A673 (cell line): Measurements from ENCODE around the gene HERC3. TPM values are rescaled to one million over a fixed set of nuclear protein-coding genes. Genes with fewer than 3 reads are reported as not detected.

Source experiments
- BruUV-seq: library from RNA; stranded (reverse); fragments of 400-500 nt; replicated peaks from 2 replicates; lab custom pipeline; 2021; lab: Mats Ljungman, UMichigan
- CTCF ChIA-PET: fragments of 300-600 bp; sonication (Branson Sonifier 250); formaldehyde crosslinking; loops from one replicate; lab custom pipeline; 2022; ENCODE audit warnings: antibody characterized with exemption; lab: Charles Lee
- POLR2A ChIA-PET: fragments of 300-600 bp; sonication (Branson Sonifier 250); formaldehyde crosslinking; loops from one replicate; lab custom pipeline; 2022; ENCODE audit warnings: antibody characterized with exemption; ENCODE audit not compliant: low non-redundant PET; lab: Charles Lee
- DNase-seq: peaks from one replicate; pipeline ENCODE4 v3.0.0-alpha.2; 2015; ENCODE audit warnings: low spot score
- H3K27ac ChIP-seq: fragments of 200-600 bp; sonication (generic); 2 replicates; pipeline ENCODE4 v1.5.1; 2016; ENCODE audit warnings: mixed run types, low read depth, mild to moderate bottlenecking, mixed read lengths, antibody characterized with exemption, low read length; ENCODE audit not compliant: poor library complexity, severe bottlenecking
- H3K27me3 ChIP-seq: fragments of 200-600 bp; sonication (generic); replicated peaks from 2 replicates; pipeline ENCODE4 v1.6.1; 2017; ENCODE audit warnings: mixed run types, low read depth, mild to moderate bottlenecking, mixed read lengths, antibody characterized with exemption, low read length; ENCODE audit not compliant: insufficient read depth, poor library complexity
- H3K36me3 ChIP-seq: fragments of 200-600 bp; sonication (generic); 2 replicates; pipeline ENCODE4 v1.6.1; 2016; ENCODE audit warnings: mixed run types, mild to moderate bottlenecking, mixed read lengths, antibody characterized with exemption, low read length; ENCODE audit not compliant: insufficient read depth, poor library complexity, severe bottlenecking
- H3K4me1 ChIP-seq: fragments of 200-600 bp; sonication (generic); 2 replicates; pipeline ENCODE4 v1.6.1; 2017; ENCODE audit warnings: mixed run types, mild to moderate bottlenecking, mixed read lengths, antibody characterized with exemption, low read length; ENCODE audit not compliant: insufficient read depth, poor library complexity, severe bottlenecking
- H3K4me3 ChIP-seq: fragments of 200-600 bp; sonication (generic); 2 replicates; pipeline ENCODE4 v1.5.1; 2016; ENCODE audit warnings: low read depth, mixed run types, mild to moderate bottlenecking, mixed read lengths, low read length; ENCODE audit not compliant: poor library complexity, severe bottlenecking
- H3K9me3 ChIP-seq: fragments of 200-600 bp; sonication (generic); 2 replicates; pipeline ENCODE4 v1.6.1; 2016; ENCODE audit warnings: mixed run types, low read depth, mild to moderate bottlenecking, mixed read lengths, antibody characterized with exemption, low read length; ENCODE audit not compliant: poor library complexity, severe bottlenecking
- CTCF ChIP-seq: fragments of 300-800, 200-600 bp; sonication (generic); conservative IDR thresholded peaks from 2 replicates; pipeline ENCODE4 v1.5.1; 2017; ENCODE audit warnings: low read depth, mild to moderate bottlenecking, antibody characterized with exemption, low read length, moderate library complexity, mixed read lengths
- EZH2 ChIP-seq: fragments of 200-600 bp; sonication (generic); IDR thresholded peaks from 2 replicates; pipeline ENCODE4 v1.6.1; 2017; ENCODE audit warnings: borderline replicate concordance, low read depth, mild to moderate bottlenecking, mixed read lengths, antibody characterized with exemption, low read length; ENCODE audit not compliant: poor library complexity, severe bottlenecking
- intact Hi-C: fragments of 100-400 bp; cut with micrococcal nuclease; formaldehyde crosslinking; loops from one replicate; pipeline ENCODE4 v1.10.0; 2022; ENCODE audit not compliant: unreplicated experiment
- total RNA-seq: library from RNA; stranded (reverse); gene quantifications from 2 replicates; pipeline ENCODE4 v1.2.3, GENCODE V29; 2021

The HERC3 gene
- total RNA-seq, 1 experiment from 2014 or later = 0.71 TPM

GRCh38 chr4:88722276-88722780, 130.0 kb downstream of the HERC3 start:
- ChIA-PET POLR2A (no interaction called here), CTCF (no interaction called here)

GRCh38 chr4:88722828-88723227, 130.5 kb downstream of the HERC3 start:
- Histone ChIP-seq H3K4me3 (no peak overlapping the region), H3K4me1 (peaks cover 11% of the 10 kb centered on the region), H3K36me3 (no peaks in the 10 kb centered on the region), H3K27ac (no peak overlapping the region), H3K27me3 (no peaks in the 10 kb centered on the region), H3K9me3 (no peaks in the 10 kb centered on the region)
- ChIA-PET POLR2A (no interaction called here), CTCF (no interaction called here)
- TF ChIP-seq EZH2 = no peak
- no peak for TF ChIP-seq CTCF
- no peak for DNase-seq
- no TSS peak for BruUV-seq
- intact Hi-C loops = no loop called here

More at GRCh38 chr4:88722276-88722780, 130.0 kb downstream of the HERC3 start:
- TF ChIP-seq EZH2 = no peak
- TF ChIP-seq CTCF = no peak
- H3K4me3 ChIP-seq = no peak overlapping the region
- no peaks in the 10 kb centered on the region for H3K27me3 ChIP-seq
- H3K4me1 ChIP-seq = peaks cover 11% of the 10 kb centered on the region
- no peaks in the 10 kb centered on the region for H3K9me3 ChIP-seq
- DNase-seq = no peak
- intact Hi-C loops = no loop called here
- no peak overlapping the region for H3K27ac ChIP-seq
- no peaks in the 10 kb centered on the region for H3K36me3 ChIP-seq
- no TSS peak for BruUV-seq

- DNase-seq = no peak
- Histone ChIP-seq H3K36me3 (no peaks in the 10 kb centered on the region), H3K4me1 (peaks cover 15% of the 10 kb centered on the region), H3K27me3 (no peaks in the 10 kb centered on the region), H3K27ac (no peak overlapping the region), H3K4me3 (no peak overlapping the region), H3K9me3 (no peaks in the 10 kb centered on the region)
- intact Hi-C loops = no loop called here
- TF ChIP-seq EZH2 (no peak), CTCF (no peak)
- BruUV-seq = no TSS peak
- ChIA-PET CTCF (no interaction called here), POLR2A (no interaction called here)
These were observed 132.1 kb downstream of the HERC3 start for GRCh38 chr4:88724406-88724805.
